Endothelial cell (in vitro differentiated cells): ENCODE data around the gene ZNF688. TPM values are rescaled to one million over a fixed set of nuclear protein-coding genes. Genes with fewer than 3 reads are reported as not detected.

ENCODE experiments used
- DNase-seq: peaks from one replicate; pipeline ENCODE4 v3.0.0; 2021; ENCODE audit warnings: low spot score
- H3K27ac Mint-ChIP-seq: one replicate; pipeline ENCODE4 v1.8.0; 2021; ENCODE audit warnings: mixed read lengths, inconsistent platforms; ENCODE audit not compliant: unreplicated experiment
- H3K27me3 Mint-ChIP-seq: one replicate; pipeline ENCODE4 v1.8.0; 2021; ENCODE audit warnings: mild to moderate bottlenecking, moderate library complexity, mixed read lengths, inconsistent platforms; ENCODE audit not compliant: unreplicated experiment
- H3K36me3 Mint-ChIP-seq: one replicate; pipeline ENCODE4 v1.8.0; 2021; ENCODE audit warnings: mild to moderate bottlenecking, low read depth, mixed read lengths, inconsistent platforms; ENCODE audit not compliant: unreplicated experiment
- H3K4me1 Mint-ChIP-seq: one replicate; pipeline ENCODE4 v1.8.0; 2021; ENCODE audit warnings: mild to moderate bottlenecking, mixed read lengths, inconsistent platforms; ENCODE audit not compliant: unreplicated experiment
- H3K4me3 Mint-ChIP-seq: one replicate; pipeline ENCODE4 v1.8.0; 2021; ENCODE audit warnings: mild to moderate bottlenecking, mixed read lengths, inconsistent platforms; ENCODE audit not compliant: unreplicated experiment
- H3K9me3 Mint-ChIP-seq: one replicate; pipeline ENCODE4 v1.8.0; 2021; ENCODE audit warnings: mixed read lengths, inconsistent platforms; ENCODE audit not compliant: unreplicated experiment
- total RNA-seq: library from RNA; stranded (reverse); fragmentation: NEBNext Ultra II Directional; extraction: Animal tissue kit (Norgen Biotek cat#: 25700); gene quantifications from one replicate; pipeline ENCODE4 v1.2.1, GENCODE V29; 2021; ENCODE audit not compliant: unreplicated experiment
- TF ChIP-seq, protein P1 (sequence below): fragments of 200-600 bp; sonication (generic); IDR thresholded peaks from one replicate; pipeline ENCODE4 v1.5.0; 2021; ENCODE audit warnings: antibody characterized with exemption; ENCODE audit not compliant: unreplicated experiment

The ZNF688 gene
- total RNA-seq, 1 donor from 2014 or later, result 9.6 TPM

DNA sequence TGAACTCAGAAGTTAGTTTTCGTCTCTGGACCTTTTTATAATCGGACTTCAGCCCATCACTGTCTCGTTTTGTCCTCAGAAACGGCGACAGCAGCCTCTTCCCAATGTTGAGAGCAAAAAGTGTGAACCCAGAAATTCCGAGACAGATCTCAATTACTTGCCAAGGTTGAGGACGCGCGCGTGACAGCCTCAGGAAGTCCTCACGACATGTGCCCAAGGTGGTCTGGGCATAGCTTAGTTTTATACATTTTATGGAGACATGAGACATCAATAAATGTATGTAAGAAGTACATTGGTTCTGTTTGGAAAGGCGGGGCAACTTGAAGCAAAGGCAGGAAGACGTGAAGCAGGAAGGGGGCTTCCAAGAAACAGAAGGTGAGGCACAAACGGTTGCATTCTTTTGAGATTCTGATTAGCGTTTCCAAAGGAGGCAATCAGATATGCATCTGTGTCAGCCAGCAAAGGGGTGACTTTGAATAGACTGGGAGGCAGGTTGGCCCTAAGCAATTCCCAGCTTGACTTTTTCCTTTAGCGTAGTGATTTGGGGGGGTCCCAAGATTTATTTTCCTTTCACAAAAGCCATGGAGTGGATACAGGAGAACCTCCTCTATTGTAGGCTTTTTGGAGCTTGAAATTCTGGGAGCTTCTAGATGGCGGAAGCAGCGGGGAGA lies 36.3 kb downstream of the ZNF688 start:
- Mint-ChIP-seq H3K36me3 (peaks cover 13% of the 10 kb centered on the region), H3K4me1 (peaks cover 18% of the 10 kb centered on the region), H3K27ac (peak overlapping the region; percentile 97), H3K27me3 (peaks cover 2% of the 10 kb centered on the region), H3K9me3 (no peaks in the 10 kb centered on the region), H3K4me3 (peak overlapping the region; percentile 96)
- TF ChIP-seq, protein P1, sequence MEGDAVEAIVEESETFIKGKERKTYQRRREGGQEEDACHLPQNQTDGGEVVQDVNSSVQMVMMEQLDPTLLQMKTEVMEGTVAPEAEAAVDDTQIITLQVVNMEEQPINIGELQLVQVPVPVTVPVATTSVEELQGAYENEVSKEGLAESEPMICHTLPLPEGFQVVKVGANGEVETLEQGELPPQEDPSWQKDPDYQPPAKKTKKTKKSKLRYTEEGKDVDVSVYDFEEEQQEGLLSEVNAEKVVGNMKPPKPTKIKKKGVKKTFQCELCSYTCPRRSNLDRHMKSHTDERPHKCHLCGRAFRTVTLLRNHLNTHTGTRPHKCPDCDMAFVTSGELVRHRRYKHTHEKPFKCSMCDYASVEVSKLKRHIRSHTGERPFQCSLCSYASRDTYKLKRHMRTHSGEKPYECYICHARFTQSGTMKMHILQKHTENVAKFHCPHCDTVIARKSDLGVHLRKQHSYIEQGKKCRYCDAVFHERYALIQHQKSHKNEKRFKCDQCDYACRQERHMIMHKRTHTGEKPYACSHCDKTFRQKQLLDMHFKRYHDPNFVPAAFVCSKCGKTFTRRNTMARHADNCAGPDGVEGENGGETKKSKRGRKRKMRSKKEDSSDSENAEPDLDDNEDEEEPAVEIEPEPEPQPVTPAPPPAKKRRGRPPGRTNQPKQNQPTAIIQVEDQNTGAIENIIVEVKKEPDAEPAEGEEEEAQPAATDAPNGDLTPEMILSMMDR, result no peak
- DNase-seq, result no peak

DNA sequence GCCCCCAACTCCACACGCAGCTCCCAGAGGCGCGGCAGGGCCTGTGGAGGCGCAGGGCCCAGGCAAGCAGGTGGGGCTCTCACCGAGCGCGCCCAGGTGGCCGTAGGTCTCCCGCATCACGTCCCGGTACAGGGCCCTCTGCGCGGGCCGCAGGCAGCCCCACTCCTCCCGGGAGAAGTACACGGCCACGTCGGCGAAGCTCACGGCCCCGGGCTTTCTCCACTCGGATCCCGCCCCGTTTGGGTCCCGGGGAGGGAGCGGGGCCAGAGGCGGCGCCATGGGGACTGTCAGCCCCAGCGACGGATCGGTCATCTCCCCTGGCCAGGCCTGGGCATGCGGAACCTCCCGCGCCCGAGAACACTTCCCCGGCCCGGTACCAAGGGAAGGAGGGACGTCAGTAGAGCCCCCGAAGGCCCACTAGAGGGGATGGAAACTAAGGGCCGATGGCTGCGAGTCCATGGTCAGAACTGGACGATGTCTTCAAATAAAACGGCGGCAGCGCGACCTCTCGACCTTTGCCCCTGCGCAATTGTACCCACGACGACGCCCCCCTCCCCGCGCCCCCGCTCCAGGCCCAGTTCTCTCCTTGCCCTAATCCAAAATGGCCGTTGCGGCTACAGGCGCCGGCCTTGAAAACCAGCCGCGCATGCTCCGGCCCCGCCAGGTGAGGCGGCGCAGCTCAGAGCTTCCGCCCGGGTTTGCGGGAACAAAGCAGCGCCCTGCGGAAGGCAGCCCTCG lies 37.0 kb downstream of the ZNF688 start, which contains the start of gene ZNF747:
ZNF747 (minus strand) TSS at position 491 of the 738 bp plus-strand sequence; CDS start at position 312, 179 bp downstream.
- peaks cover 16% of the 10 kb centered on the region for H3K36me3 Mint-ChIP-seq
- TF ChIP-seq, protein P1, result no peak
- peak; percentile 81 for DNase-seq
- H3K4me3 Mint-ChIP-seq, result peak within 1 kb of the TSS; percentile 96
- H3K9me3 Mint-ChIP-seq, result no peaks in the 10 kb centered on the region
- H3K4me1 Mint-ChIP-seq, result peaks cover 18% of the 10 kb centered on the region
- H3K27ac Mint-ChIP-seq, result peak within 1 kb of the TSS; percentile 97
- H3K27me3 Mint-ChIP-seq, result peaks cover 2% of the 10 kb centered on the region

DNA sequence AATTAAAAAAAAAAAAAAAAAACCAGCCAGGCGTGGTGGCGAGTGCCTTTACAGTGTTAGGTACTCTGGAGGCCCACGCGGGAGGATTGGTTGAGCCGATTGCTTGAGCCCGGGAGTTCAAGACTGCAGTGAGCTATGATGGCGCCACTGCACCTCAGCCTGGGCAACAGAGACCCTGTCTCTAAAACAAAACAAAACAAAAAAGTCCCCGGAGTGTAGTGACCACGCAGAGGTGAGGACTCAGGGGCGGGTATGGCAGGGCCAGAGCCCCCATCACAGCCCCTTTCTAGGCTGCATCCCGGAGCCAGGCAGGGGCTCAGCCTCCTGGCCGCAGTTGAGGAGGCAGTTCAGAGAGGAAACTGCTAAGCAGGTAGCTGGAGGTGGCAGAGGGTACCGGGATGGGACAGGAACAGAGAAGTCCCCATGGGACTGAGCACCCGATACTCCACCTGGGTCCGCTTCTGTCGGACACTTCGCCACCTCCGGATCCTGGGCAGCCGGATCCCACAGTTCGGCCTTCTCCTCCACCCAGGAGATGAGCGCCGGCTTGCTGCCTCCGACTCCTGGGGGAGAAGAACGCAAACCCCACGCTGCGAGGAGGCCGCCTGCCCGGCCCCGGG lies 37.7 kb downstream of the ZNF688 start:
- no peak for DNase-seq
- Mint-ChIP-seq H3K4me1 (peaks cover 20% of the 10 kb centered on the region), H3K27me3 (peaks cover 2% of the 10 kb centered on the region), H3K27ac (no peak overlapping the region), H3K9me3 (no peaks in the 10 kb centered on the region), H3K36me3 (peaks cover 16% of the 10 kb centered on the region), H3K4me3 (peak overlapping the region; percentile 86)
- TF ChIP-seq, protein P1, result no peak

DNA sequence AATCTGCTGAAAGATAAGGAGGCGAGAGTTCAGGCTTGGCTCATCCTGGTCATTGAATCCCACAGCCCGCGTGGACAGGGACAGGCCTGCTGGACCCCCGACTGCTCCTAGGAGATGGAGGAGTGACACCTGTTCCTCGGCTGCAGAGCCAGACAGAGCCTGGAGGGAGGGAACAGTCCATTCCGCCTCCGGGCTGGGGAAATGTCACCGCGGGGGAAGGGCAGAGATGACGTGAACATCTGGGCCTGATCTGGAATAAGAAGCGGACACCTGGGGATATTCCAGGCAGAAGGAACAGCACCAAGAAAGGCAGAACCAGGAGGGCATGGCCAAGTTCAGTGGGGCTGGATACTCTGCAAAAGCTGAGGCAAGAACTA lies 38.4 kb downstream of the ZNF688 start:
- TF ChIP-seq, protein P1, result no peak
- peaks cover 24% of the 10 kb centered on the region for H3K4me1 Mint-ChIP-seq
- peak overlapping the region; percentile 95 for H3K27ac Mint-ChIP-seq
- H3K27me3 Mint-ChIP-seq, result peaks cover 2% of the 10 kb centered on the region
- no peaks in the 10 kb centered on the region for H3K9me3 Mint-ChIP-seq
- peaks cover 16% of the 10 kb centered on the region for H3K36me3 Mint-ChIP-seq
- no peak for DNase-seq
- H3K4me3 Mint-ChIP-seq, result peak overlapping the region; percentile 92
